ENCODE results near the gene DENND4A.
A peak's percentile ranks its signal among the peaks of the same experiment; 100 is the strongest.
"Not testable (repeated sequence)": the region's sequence is repeated elsewhere in the genome, so short reads cannot be mapped to it uniquely, and the experiment has no call there.

Gene DENND4A

DNA sequence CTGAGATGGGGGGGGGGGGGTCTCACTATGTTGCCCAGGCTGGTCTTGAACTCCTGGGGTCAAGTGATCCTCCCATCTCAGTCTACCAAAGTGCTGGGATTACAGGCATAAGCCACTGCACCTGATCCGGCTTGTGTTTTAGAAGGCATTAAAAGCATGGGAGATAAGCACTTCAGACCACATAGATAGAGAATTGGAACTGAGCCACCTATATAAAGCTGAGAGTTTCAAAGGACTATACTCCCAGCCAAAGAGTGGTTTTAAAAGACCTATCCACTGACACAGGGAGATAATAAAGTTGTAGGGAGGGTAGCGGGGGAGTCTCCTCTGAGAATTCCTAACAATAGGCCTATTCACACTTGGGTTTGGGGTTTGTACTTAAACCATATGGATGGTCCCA, 34.8 kb downstream of the DENND4A start:
- DNase-seq (ENCODE audit: low read depth), result no peak

- DNase-seq (ENCODE audit: low read depth), result peak; percentile 72
Measured at GRCh38 chr15:65752151-65752700, 39.9 kb downstream of the DENND4A start.

DNA sequence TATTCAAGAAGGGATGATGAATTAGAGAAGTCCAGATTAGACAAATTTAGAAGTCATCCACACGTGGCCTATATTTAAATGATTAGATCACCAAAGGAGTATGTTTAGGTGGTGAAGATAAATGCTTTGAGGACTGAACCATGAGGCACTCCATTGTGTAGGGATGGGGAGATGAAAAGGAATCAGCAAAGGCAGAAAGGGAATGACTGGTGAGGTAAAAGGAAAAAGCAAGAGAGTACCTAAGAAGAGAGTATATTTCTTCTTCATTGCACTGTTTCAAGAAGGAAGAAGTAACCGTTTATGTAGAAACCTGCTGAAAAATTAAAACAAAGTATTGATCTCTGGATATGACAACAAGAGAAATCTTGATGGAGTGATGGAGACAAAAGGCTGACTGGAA, 40.7 kb downstream of the DENND4A start:
- no peak for DNase-seq (ENCODE audit: low read depth)

- no peak for DNase-seq (ENCODE audit: low read depth)
Measured at GRCh38 chr15:65747265-65747664, 44.8 kb downstream of the DENND4A start.

GRCh38 chr15:65743637-65744252, 48.3 kb downstream of the DENND4A start:
- no peak for DNase-seq (ENCODE audit: low read depth)

- DNase-seq (ENCODE audit: low read depth), result peak; percentile 6
Measured at GRCh38 chr15:65740148-65740547, 51.9 kb downstream of the DENND4A start.

DNA sequence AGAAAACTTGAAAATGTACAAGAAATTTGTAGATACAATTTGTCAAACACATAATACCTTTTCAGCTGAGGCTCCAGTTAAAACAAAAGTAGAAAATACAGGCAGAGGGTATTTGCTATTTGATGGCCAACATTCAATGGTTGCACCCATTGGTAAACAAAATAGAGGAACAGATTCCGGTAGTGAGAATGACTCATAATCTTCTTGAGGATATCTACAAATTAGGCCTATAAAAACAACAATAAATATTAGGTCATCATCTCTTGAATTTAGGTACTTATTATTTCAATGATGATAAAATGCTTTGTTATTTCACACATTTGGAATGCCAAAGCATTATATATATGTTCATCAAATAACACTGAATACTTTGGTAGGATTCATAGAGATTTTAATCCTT, 53.4 kb downstream of the DENND4A start:
- DNase-seq (ENCODE audit: low read depth), result peak; percentile 8

- DNase-seq (ENCODE audit: low read depth), result not testable (repeated sequence)
Measured at GRCh38 chr15:65733599-65733998, 58.5 kb downstream of the DENND4A start.

- no peak for DNase-seq (ENCODE audit: low read depth)
Measured at GRCh38 chr15:65732698-65733097, 59.4 kb downstream of the DENND4A start.

- no peak for DNase-seq (ENCODE audit: low read depth)
Measured at GRCh38 chr15:65731926-65732325, 60.2 kb downstream of the DENND4A start.

DNA sequence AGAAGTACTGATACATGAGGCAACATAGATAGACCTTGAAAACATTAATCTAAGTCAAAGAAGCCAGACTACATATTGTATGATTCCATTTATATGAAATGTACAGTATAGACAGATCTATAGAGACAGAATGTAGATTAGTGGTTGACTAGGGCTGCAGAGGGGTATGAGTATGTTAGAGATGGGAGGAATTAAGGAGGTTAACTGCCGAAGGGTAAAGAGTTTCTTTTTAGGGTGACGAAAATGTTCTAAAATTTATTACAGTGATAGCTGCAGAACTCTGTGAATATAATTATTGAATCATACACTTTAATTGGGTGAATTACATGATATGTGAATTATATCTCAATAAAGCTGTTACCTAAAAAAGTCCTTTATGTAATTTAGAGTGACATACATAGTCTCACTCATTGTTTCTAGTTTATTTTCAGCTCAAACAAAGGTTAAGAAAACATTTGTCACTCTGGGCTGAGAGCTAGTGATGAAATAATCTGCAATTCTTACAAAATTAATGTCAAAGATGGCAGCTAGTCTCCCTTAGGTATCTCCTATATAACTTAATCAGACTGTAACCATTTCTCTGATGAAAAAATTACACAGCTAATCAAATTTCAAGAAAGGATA, 61.4 kb downstream of the DENND4A start:
- DNase-seq (ENCODE audit: low read depth), result no peak

DNA sequence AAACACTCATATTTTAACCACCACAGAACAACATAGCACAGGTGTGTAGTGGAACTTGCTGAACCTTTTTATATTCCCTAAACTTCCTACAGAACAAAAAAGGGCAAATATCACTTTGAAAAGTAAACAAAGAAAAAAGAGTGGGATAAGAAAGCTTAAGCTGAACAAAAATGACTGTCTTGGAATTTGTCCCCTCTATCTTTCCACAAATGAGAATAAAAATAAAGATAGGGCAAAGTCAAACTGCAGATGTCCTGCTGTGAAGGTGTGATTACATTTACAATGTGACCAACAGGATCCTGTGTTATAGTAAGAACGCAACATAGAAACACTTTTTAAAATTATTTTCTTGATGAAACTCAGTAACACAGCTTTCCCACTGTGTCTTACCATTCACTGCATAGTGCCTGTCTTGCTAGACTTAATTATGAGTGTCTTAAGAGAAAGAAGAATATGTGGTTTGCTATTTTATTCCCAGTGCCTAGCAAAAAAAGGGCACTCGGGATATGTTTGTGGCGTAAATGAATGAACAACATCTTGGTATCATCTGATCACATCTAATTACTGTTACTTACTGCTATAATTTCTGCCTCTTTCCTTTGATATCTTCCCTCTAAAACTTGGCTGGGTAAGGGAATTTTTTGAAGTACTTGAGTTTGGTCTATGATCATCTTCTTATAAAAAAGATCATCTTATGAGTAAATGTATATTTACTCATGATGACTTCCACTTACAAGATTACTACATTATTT, 67.5 kb downstream of the DENND4A start:
- DNase-seq (ENCODE audit: low read depth), result no peak

- no peak for DNase-seq (ENCODE audit: low read depth)
Measured at GRCh38 chr15:65723876-65724275, 68.2 kb downstream of the DENND4A start.

DNA sequence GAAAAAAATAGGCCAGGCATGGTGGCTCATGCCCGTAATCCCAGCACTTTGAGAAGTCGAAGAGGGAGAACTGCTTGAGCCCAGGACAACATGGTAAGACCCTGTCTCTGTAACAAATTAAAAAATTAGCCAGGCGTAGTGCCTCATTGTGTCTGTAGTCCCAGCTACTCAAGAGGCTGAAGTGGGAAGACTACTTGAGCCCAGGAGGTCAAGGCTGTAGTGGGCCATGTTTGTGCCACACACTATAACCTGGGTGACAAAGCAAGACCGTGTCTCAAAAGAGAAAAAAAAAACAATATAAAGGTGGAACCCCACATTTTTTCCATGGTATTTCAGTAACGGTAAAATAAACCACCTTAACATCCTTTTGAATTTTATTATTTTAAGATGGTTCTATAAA, 69.9 kb downstream of the DENND4A start:
- DNase-seq (ENCODE audit: low read depth), result no peak

DNA sequence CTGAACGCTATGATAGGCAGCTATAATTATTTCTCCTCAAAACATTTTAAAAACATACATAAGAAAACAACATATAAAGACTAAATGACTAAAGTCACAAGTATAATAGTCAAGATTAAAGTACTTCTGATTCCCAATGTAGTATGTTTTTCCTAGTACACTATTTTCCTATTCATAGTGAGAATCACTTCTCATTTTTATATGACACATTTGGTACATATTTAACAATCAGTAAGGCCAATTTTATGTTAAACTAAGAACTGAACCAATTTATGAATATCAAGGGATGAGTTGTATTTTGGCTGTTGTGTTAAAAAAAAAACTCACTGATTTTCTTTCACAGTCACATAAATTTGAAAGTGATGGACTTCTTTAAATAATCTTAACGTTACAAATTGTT, 79.7 kb downstream of the DENND4A start:
- DNase-seq (ENCODE audit: low read depth), result no peak

DNA sequence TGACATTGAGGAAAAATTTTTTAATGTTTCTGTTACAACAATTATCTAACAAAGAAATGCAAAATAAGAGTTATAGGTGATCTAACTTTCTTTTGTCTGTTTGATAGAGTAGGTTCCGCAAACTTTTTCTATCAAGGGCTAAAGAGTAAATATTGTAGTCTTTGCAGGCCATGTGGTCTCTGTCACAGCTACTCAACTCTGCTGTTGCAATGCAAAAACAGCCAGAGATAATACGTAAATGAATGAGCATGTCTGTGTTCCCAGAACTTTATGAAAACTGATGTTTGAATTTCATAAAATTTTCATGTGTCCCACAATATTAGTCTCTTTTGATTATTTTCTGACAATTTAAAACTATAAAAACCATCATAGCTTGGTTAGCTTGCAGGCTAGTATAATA, 97.0 kb downstream of the DENND4A start:
- DNase-seq (ENCODE audit: low read depth), result no peak

DNA sequence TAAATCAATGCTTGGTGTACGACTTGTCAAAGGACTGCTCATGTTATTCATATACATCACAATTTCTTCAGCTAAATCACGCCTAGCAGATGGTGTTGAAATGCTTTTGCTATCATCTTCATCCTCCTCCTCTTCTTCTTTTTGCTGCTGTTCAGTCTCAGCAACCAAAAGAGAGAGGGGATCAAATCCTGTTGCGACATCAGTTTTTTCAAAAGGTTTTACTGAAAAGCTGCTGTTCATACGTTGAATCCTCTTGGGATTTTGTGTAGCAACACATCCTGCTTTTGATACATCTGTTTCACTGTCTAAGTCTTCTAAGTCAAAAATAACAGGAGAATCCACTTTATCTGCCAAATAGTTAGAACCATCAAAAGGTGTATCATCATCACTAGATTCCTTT, 101.3 kb downstream of the DENND4A start:
- no peak for DNase-seq (ENCODE audit: low read depth)

DNA sequence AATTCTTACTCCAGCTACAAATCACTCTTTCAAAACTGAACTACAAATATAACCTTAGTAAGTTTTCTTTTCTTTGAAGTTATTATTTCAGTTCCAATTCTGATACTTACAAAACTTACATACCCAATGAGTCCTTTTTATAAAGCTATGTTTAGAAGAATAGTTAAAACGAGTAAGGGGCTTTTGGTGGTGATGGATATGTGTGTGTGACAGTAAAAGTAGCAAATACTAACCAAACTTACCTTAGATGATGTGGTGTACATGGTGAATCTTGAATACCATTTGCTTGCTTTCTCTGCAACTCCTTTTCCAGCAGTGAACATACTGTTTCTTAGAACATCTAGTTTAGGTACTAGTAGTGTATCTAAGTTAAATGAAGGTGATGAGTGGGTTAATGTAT, 101.9 kb downstream of the DENND4A start:
- DNase-seq (ENCODE audit: low read depth), result no peak

GRCh38 chr15:65688462-65688861, 103.6 kb downstream of the DENND4A start:
- no peak for DNase-seq (ENCODE audit: low read depth)

- DNase-seq (ENCODE audit: low read depth), result no peak
Measured at GRCh38 chr15:65682404-65682911, 109.6 kb downstream of the DENND4A start.

GRCh38 chr15:65680544-65680943, 111.5 kb downstream of the DENND4A start:
- DNase-seq (ENCODE audit: low read depth), result no peak

DNA sequence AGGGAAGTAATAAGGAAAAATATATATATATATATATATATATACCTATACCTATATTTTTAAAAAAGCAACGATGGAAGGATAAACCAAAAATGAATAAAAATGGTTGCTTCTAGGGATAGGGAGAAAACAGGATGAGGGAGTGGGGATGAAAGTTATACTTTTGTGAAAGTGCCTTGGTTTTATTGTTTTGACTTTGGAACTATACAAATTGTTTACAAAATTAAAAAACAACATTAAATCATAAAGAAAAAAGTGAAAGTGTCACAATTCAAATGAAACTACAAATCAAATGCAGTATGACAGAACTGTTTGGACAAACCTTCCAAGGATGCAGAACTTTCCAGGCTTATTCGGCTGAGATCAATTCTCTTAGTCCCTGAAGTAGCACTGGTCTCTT, 116.0 kb downstream of the DENND4A start:
- no peak for DNase-seq (ENCODE audit: low read depth)

DNA sequence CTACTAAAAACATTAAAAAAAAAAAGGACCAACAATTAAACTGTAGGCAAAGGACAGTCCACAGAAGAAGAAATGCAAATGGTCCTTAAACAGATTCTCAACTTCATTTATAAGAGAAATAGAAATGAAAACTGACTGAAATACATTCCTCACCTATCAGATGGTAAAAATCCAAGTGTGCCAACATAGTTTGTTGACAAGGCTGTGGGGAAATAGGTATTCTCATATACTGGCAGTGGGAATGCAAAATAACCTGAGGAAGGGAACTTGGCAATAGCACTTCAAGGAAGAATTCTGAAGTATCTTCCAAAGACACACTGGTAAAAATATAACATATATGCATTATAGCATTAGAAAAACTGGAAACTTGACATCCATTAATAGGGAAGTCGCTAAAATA, 116.5 kb downstream of the DENND4A start:
- no peak for DNase-seq (ENCODE audit: low read depth)
